Breast epithelium (tissue), 4 donors: ENCODE data around the gene CLCN7. TPM values are rescaled to one million over a fixed set of nuclear protein-coding genes. Genes with fewer than 3 reads are reported as not detected.

Experiments
- DNase-seq, 2 donors: peaks; one replicate each; pipeline ENCODE4 v3.0.0-alpha.2; 2019; ENCODE audit warnings: low spot score in 2 of 2
- H3K27ac ChIP-seq, 2 donors: fragments of 200-600 bp; sonication (generic) in 1 of 2; one replicate each; pipeline ENCODE4 v1.5.1; 2016 to 2019; ENCODE audit warnings: mild to moderate bottlenecking in 1 of 2
- H3K27me3 ChIP-seq, 2 donors: fragments of 200-600 bp; sonication (generic) in 1 of 2; one replicate each; pipeline versions ENCODE4 v1.5.1 to v1.6.0; 2017 to 2019; ENCODE audit warnings: control low read depth in 1 of 2, mild to moderate bottlenecking in 1 of 2
- H3K36me3 ChIP-seq: fragments of 200-600 bp; one replicate; pipeline ENCODE4 v1.5.1; 2019
- H3K4me1 ChIP-seq, 2 donors: fragments of 200-600 bp; sonication (generic); one replicate each; pipeline ENCODE4 v1.5.1; 2016 to 2019; ENCODE audit warnings: control low read depth in 1 of 2
- H3K4me3 ChIP-seq, 3 donors: fragments of 200-600 bp; sonication (generic); 1 replicate in 2 of 3; 2 replicates in 1 of 3; pipeline ENCODE4 v1.5.1; 2016 to 2019; ENCODE audit warnings: mild to moderate bottlenecking in 3 of 3, moderate library complexity in 2 of 3
- H3K9me3 ChIP-seq, 2 donors: fragments of 200-600 bp; sonication (generic) in 1 of 2; one replicate each; pipeline ENCODE4 v1.5.1; 2016 to 2019; ENCODE audit warnings: control low read depth in 1 of 2
- POLR2A ChIP-seq: fragments of 450-650 bp; IDR thresholded peaks from one replicate; pipeline ENCODE4 v1.6.1; 2016; ENCODE audit warnings: antibody characterized with exemption, mild to moderate bottlenecking, moderate library complexity
- POLR2AphosphoS5 ChIP-seq, 3 donors: sonication (generic); formaldehyde crosslinking; IDR thresholded peaks; one replicate each; pipeline ENCODE4 v1.6.1; 2017; ENCODE audit warnings: antibody characterized with exemption in 3 of 3
- intact Hi-C: fragments of 100-400 bp; cut with DNase I; formaldehyde crosslinking; loops from one replicate; pipeline ENCODE4 v1.15.1; 2023; ENCODE audit warnings: low total_unique reads
- total RNA-seq, 3 donors: library from RNA; depleted of rRNA; stranded (reverse); fragments of >200 nt; gene quantifications; one replicate each; pipeline ENCODE4 v1.1.0, GENCODE V29; 2016
- TF ChIP-seq, protein P1 (sequence below), 3 donors: fragments of 450-650 bp; IDR thresholded peaks; one replicate each; pipeline ENCODE4 v1.5.1; 2016 to 2017; ENCODE audit warnings: antibody characterized with exemption in 3 of 3, mild to moderate bottlenecking in 3 of 3, moderate library complexity in 3 of 3

The CLCN7 gene
- total RNA-seq, 3 donors from 2014 or later = 52.2 to 72.3 (median 71.4) TPM

DNA sequence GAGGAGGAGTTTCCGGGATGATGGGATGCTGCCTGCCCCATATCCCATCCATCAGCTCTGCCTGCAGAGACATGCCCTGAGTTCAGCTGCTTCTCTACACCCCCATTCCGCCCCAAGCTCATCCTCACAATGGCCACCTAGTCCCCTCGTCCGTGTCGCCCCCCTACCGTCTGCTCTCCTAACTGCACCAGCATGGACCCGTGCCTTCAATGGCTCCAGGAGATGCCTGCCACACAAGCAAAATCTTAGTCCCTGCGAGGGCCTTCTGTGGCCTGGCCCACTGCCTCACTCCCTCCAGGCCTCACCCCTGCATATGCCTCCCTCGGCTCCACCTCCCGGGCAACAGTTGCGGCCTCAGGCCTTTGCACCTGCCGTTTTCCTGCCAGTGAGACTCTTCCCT lies 16.5 kb upstream of the CLCN7 start:
- TF ChIP-seq POLR2A = no peak

DNA sequence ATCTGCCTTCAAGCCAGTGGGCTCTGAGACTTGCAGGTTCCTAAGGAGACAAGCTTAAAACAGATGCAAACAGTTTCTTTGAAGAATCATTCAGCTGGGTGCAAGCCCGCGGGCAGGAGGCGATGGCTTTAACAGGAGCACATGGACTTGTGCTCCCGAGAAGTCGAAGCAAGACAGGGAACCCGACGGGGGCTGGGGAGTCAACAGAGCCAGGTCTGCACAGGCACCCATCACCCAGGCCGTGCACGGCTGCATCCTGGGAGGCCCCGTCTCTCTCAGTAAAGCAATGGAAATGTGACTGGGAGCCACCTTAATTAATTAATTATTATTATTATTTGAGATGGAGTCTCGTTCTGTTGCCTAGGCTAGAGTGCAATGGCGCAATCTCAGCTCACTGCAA lies 14.2 kb upstream of the CLCN7 start:
- no peak for DNase-seq
- Histone ChIP-seq H3K27me3 (no peaks in the 10 kb centered on the region), H3K4me3 (no peak overlapping the region), H3K4me1 (peaks cover 0 to 6% of the 10 kb centered on the region in 2 donors), H3K36me3 (no peaks in the 10 kb centered on the region), H3K9me3 (no peaks in the 10 kb centered on the region), H3K27ac (no peak overlapping the region)
- intact Hi-C loops = no loop called here
- no peak for TF ChIP-seq POLR2A
- TF ChIP-seq POLR2AphosphoS5 (IDR thresholded peaks at IDR 0.05) = no peak
- TF ChIP-seq, protein P1, sequence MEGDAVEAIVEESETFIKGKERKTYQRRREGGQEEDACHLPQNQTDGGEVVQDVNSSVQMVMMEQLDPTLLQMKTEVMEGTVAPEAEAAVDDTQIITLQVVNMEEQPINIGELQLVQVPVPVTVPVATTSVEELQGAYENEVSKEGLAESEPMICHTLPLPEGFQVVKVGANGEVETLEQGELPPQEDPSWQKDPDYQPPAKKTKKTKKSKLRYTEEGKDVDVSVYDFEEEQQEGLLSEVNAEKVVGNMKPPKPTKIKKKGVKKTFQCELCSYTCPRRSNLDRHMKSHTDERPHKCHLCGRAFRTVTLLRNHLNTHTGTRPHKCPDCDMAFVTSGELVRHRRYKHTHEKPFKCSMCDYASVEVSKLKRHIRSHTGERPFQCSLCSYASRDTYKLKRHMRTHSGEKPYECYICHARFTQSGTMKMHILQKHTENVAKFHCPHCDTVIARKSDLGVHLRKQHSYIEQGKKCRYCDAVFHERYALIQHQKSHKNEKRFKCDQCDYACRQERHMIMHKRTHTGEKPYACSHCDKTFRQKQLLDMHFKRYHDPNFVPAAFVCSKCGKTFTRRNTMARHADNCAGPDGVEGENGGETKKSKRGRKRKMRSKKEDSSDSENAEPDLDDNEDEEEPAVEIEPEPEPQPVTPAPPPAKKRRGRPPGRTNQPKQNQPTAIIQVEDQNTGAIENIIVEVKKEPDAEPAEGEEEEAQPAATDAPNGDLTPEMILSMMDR (IDR thresholded peaks at IDR 0.05) = no peak

More for the DNA sequence above, 16.5 kb upstream of the CLCN7 start:
- H3K27me3 ChIP-seq = no peaks in the 10 kb centered on the region
- H3K4me3 ChIP-seq = no peak overlapping the region
- no peak for DNase-seq
- no peaks in the 10 kb centered on the region for H3K9me3 ChIP-seq
- no peak overlapping the region for H3K27ac ChIP-seq
- peaks cover 6% of the 10 kb centered on the region for H3K36me3 ChIP-seq
- peaks cover 6 to 12% of the 10 kb centered on the region in 2 donors for H3K4me1 ChIP-seq
- intact Hi-C loops = no loop called here

DNA sequence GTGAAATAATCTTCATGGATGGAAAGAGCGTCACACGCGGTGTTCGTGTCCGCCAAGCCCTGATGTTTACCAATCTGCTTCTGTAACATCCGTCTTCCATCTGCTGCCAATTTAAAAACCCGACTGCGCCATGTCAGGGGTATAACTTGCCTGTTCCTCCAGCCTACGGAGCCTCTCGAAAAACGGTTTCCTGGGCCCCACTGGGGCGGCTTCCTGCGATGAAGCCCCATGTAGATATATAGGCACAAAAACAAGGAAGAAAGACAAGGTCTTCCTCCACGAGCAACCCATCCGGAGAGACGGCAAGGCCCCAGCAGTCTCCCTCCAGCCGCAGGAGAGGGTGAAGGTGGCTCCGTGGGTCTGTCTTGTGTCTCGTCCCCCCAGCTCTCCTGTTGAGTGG lies 13.8 kb upstream of the CLCN7 start, which contains the start of gene PTX4:
TSS of gene PTX4 (minus strand) at position 326 of the 400 bp plus-strand sequence. CDS start at position 291, 35 bp downstream.
- Histone ChIP-seq H3K36me3 (no peaks in the 10 kb centered on the region), H3K27me3 (no peaks in the 10 kb centered on the region), H3K4me1 (peaks cover 0 to 3% of the 10 kb centered on the region in 2 donors), H3K9me3 (no peaks in the 10 kb centered on the region), H3K4me3 (no peak within 1 kb of the TSS), H3K27ac (no peak within 1 kb of the TSS)
- DNase-seq = no peak
- TF ChIP-seq POLR2A (no peak), POLR2AphosphoS5 (IDR thresholded peaks at IDR 0.05) (no peak)
- TF ChIP-seq, protein P1 (IDR thresholded peaks at IDR 0.05) = no peak
- intact Hi-C loops = no loop called here

DNA sequence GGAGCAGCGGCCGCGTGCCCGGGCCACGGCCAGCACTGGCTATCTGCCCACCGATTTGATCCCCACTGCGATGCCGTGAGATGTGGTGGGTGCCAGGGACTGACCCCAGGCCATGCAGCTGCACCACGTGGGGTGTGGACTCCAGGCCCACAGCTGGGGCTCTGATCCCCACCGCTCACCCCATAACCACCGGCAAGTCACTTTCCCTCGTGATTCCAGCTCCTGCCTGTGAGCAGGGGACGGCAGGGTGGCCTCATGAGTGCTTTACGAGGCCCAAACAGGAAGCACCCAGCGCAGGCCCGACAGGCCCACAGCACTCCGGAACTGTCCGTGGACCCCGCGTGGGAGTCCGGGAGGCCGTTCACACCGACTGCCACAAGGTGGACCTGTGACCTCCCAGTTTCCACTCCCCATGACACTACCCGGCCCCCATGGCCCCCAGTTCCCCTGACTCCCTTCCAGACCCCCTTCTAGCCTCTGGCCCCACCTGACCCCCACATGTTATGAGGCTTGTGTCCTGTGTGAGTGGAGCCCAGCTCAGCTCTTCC lies 13.3 kb upstream of the CLCN7 start:
- Histone ChIP-seq H3K27me3 (no peaks in the 10 kb centered on the region), H3K4me1 (peaks cover 0 to 3% of the 10 kb centered on the region in 2 donors), H3K9me3 (no peaks in the 10 kb centered on the region), H3K36me3 (no peaks in the 10 kb centered on the region), H3K4me3 (no peak overlapping the region), H3K27ac (no peak overlapping the region)
- TF ChIP-seq, protein P1 (IDR thresholded peaks at IDR 0.05) = no peak
- no peak for TF ChIP-seq POLR2A
- TF ChIP-seq POLR2AphosphoS5 (IDR thresholded peaks at IDR 0.05) = no peak
- intact Hi-C loops = no loop called here
- DNase-seq = no peak

DNA sequence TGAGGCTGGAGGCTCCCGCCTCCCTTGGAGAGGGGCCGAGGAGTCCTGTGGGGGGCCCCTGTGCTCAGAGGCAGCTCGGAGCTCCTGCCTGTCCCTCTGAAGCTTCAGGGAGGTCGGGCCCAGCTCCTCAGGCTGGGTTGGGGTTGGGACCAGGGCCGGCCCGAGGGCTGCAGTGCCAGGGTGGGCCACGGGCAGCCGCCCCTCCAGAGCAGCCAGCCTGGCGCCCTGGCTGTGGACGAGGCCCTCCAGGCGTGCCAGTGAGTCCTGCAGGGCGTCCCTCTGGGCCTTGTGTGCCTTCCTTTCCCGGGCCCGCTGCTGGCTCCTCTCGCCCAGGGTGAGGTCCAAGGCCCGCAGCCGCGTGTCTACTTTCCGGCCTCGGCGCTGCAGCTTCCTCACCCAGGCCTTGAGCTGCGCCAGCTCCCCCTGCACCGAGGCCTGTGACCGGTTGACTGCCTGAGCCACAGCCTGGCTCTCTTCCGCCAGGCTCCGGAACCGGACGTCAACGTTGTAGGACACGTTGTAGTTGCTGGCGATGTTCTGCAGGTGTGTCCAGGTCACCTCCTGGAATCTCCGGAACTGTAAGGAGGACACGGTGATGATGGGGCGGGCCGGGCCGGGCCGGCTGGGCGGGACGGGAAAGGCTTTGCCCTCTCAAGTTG lies 12.7 kb upstream of the CLCN7 start:
- TF ChIP-seq, protein P1 (IDR thresholded peaks at IDR 0.05) = no peak
- TF ChIP-seq POLR2AphosphoS5 (IDR thresholded peaks at IDR 0.05) = no peak
- no peak for TF ChIP-seq POLR2A
- intact Hi-C loops = no loop called here
- DNase-seq = no peak
- H3K4me3 ChIP-seq = no peak overlapping the region
- H3K9me3 ChIP-seq = no peaks in the 10 kb centered on the region
- no peak overlapping the region for H3K27ac ChIP-seq
- H3K4me1 ChIP-seq = no peaks in the 10 kb centered on the region
- H3K27me3 ChIP-seq = no peaks in the 10 kb centered on the region
- H3K36me3 ChIP-seq = no peaks in the 10 kb centered on the region
